CD14-positive monocyte (primary cell): ENCODE data around the gene CFAP69. TPM values are rescaled to one million over a fixed set of nuclear protein-coding genes. Genes with fewer than 3 reads are reported as not detected.

Source experiments
- DNase-seq, 3 donors: peaks; one replicate each; pipeline ENCODE4 v3.0.0-alpha.2; 2011 to 2022
- H2AFZ ChIP-seq: 2 replicates; pipeline ENCODE4 v1.6.0; 2012; ENCODE audit warnings: mild to moderate bottlenecking, low read depth, low read length, inconsistent platforms; ENCODE audit not compliant: insufficient read depth, poor library complexity, severe bottlenecking
- H3K27ac ChIP-seq, 2 donors: 1 replicate in 1 of 2; 2 replicates in 1 of 2; pipeline ENCODE4 v1.5.1; 2012 to 2013; ENCODE audit warnings: low read length in 2 of 2, control low read depth in 1 of 2, inconsistent platforms in 1 of 2, low read depth in 1 of 2, mild to moderate bottlenecking in 1 of 2
- H3K27me3 ChIP-seq, 2 donors: one replicate each; pipeline versions ENCODE4 v1.6.0 to v1.6.1; 2011 to 2013; ENCODE audit warnings: low read length in 2 of 2; ENCODE audit not compliant: control insufficient read depth in 2 of 2, insufficient read depth in 2 of 2
- H3K36me3 ChIP-seq, 2 donors: replicated peaks in 1 of 2; 1 replicate in 1 of 2; 2 replicates in 1 of 2; pipeline versions ENCODE4 v1.5.1 to v1.6.1; 2012 to 2013; ENCODE audit warnings: low read length in 2 of 2, control low read depth in 1 of 2, inconsistent platforms in 1 of 2, mild to moderate bottlenecking in 1 of 2; ENCODE audit not compliant: insufficient read depth in 2 of 2, control insufficient read depth in 1 of 2
- H3K4me1 ChIP-seq, 2 donors: 1 replicate in 1 of 2; 2 replicates in 1 of 2; pipeline versions ENCODE4 v1.5.1 to v1.6.1; 2012 to 2013; ENCODE audit warnings: low read length in 2 of 2, control low read depth in 1 of 2, inconsistent platforms in 1 of 2, mild to moderate bottlenecking in 1 of 2, moderate library complexity in 1 of 2; ENCODE audit not compliant: insufficient read depth in 2 of 2, control insufficient read depth in 1 of 2
- H3K4me2 ChIP-seq: replicated peaks from 2 replicates; pipeline ENCODE3; 2012; ENCODE audit warnings: low read length, moderate library complexity, mild to moderate bottlenecking; ENCODE audit not compliant: poor library complexity, severe bottlenecking; ENCODE audit errors: extremely low read depth
- H3K4me3 ChIP-seq, 3 experiments: fragments of 200-600 bp in 1 of 3; sonication (generic) in 1 of 3; replicated peaks in 1 of 3; 1 replicate in 2 of 3; 2 replicates in 1 of 3; pipeline ENCODE4 v1.5.1; 2011 to 2013; ENCODE audit warnings: low read length in 3 of 3, mild to moderate bottlenecking in 3 of 3, control low read depth in 2 of 3, low read depth in 2 of 3, inconsistent platforms in 1 of 3, moderate library complexity in 1 of 3
- H3K79me2 ChIP-seq: 2 replicates; pipeline ENCODE4 v1.6.0; 2012; ENCODE audit warnings: mild to moderate bottlenecking, control low read depth, inconsistent platforms, low read length, moderate library complexity; ENCODE audit not compliant: insufficient read depth
- H3K9ac ChIP-seq: 2 replicates; pipeline ENCODE4 v1.6.0; 2017; ENCODE audit warnings: low read length, mild to moderate bottlenecking; ENCODE audit not compliant: insufficient read depth, poor library complexity, severe bottlenecking
- H3K9me3 ChIP-seq, 2 donors: replicated peaks in 1 of 2; 1 replicate in 1 of 2; 2 replicates in 1 of 2; pipeline versions ENCODE4 v1.5.1 to v1.6.1; 2012 to 2013; ENCODE audit warnings: low read length in 2 of 2, control low read depth in 1 of 2; ENCODE audit not compliant: control insufficient read depth in 1 of 2, insufficient read depth in 1 of 2
- H4K20me1 ChIP-seq: 2 replicates; pipeline ENCODE4 v1.6.0; 2012; ENCODE audit warnings: mild to moderate bottlenecking, low read length, control low read depth, moderate library complexity; ENCODE audit not compliant: insufficient read depth
- H3K27ac Mint-ChIP-seq, 7 donors: one replicate each; pipeline ENCODE4 v1.8.0; 2020; ENCODE audit warnings: mild to moderate bottlenecking in 7 of 7, mixed read lengths in 7 of 7, moderate library complexity in 6 of 7, inconsistent platforms in 2 of 7
- H3K27me3 Mint-ChIP-seq, 3 donors: one replicate each; pipeline ENCODE4 v1.8.0; 2021 to 2022; ENCODE audit warnings: low read depth in 3 of 3, mild to moderate bottlenecking in 3 of 3, mixed read lengths in 3 of 3, moderate library complexity in 3 of 3, inconsistent platforms in 1 of 3
- H3K36me3 Mint-ChIP-seq, 2 donors: one replicate each; pipeline ENCODE4 v1.8.0; 2020; ENCODE audit warnings: mixed read lengths in 2 of 2, inconsistent platforms in 1 of 2, mild to moderate bottlenecking in 1 of 2
- H3K4me1 Mint-ChIP-seq: one replicate; pipeline ENCODE4 v1.8.0; 2020; ENCODE audit warnings: mild to moderate bottlenecking, mixed read lengths
- H3K4me3 Mint-ChIP-seq, 2 donors: one replicate each; pipeline ENCODE4 v1.8.0; 2020; ENCODE audit warnings: mild to moderate bottlenecking in 2 of 2, mixed read lengths in 2 of 2, moderate library complexity in 1 of 2
- H3K9me3 Mint-ChIP-seq, 7 donors: one replicate each; pipeline ENCODE4 v1.8.0; 2020 to 2022; ENCODE audit warnings: mixed read lengths in 7 of 7, mild to moderate bottlenecking in 6 of 7, moderate library complexity in 6 of 7, inconsistent platforms in 2 of 7
- CTCF ChIP-seq: fragments of 200-600 bp; IDR thresholded peaks from one replicate; pipeline ENCODE4 v1.8.0; 2022; ENCODE audit warnings: antibody characterized with exemption, mild to moderate bottlenecking
- WGBS: methylation state at CpG from one replicate; pipeline ENCODE4 v1.1.5; 2013; ENCODE audit warnings: missing lambda C conversion rate; ENCODE audit not compliant: insufficient coverage; 5-methylcytosine and 5-hydroxymethylcytosine counted together
- intact Hi-C, 2 donors: fragments of 100-400 bp; cut with micrococcal nuclease; formaldehyde crosslinking; loops; one replicate each; pipeline versions ENCODE4 v1.15.0 to v1.15.1; 2023
- polyA plus RNA-seq, 3 donors: library from polyadenylated mRNA; depleted of rRNA in 1 of 3; unstranded in 2 of 3; stranded (reverse) in 1 of 3; fragments of 300-500 nt in 2 of 3; fragments of >200 nt in 1 of 3; fragmentation: Illumina TruSeq in 2 of 3; gene quantifications; 1 replicate in 2 of 3; 2 replicates in 1 of 3; pipeline ENCODE4 v1.2.3, GENCODE V29; 2012 to 2021

Gene CFAP69
- polyA plus RNA-seq, 3 donors: not detected

GRCh38 chr7:90238583-90238982 lies 6.4 kb upstream of the CFAP69 start:
- no peak overlapping the region for H3K27ac Mint-ChIP-seq
- no peaks in the 10 kb centered on the region for H3K36me3 Mint-ChIP-seq
- Histone ChIP-seq H4K20me1 (no peaks in the 10 kb centered on the region), H3K4me2 (no peak overlapping the region), H3K9ac (no peak overlapping the region), H2AFZ (no peak overlapping the region), H3K27me3 (peaks cover 4 to 17% of the 10 kb centered on the region in 2 donors), H3K4me1 (no peaks in the 10 kb centered on the region), H3K27ac (no peak overlapping the region), H3K4me3 (no peak overlapping the region), H3K9me3 (no peaks in the 10 kb centered on the region), H3K36me3 (no peaks in the 10 kb centered on the region), H3K79me2 (no peaks in the 10 kb centered on the region)
- intact Hi-C loops: no loop called here
- TF ChIP-seq CTCF: no peak
- WGBS: 40% methylated on average over 1 of the region's 1 CpG
- peaks cover 8 to 12% (median 11%) of the 10 kb centered on the region in 3 donors for H3K27me3 Mint-ChIP-seq
- no peak for DNase-seq
- peaks cover 0 to 2% (median 0%) of the 10 kb centered on the region in 7 donors for H3K9me3 Mint-ChIP-seq
- peaks cover 4% of the 10 kb centered on the region for H3K4me1 Mint-ChIP-seq
- H3K4me3 Mint-ChIP-seq: no peak overlapping the region

- H3K9ac ChIP-seq: no peak overlapping the region
- no CpG with 5 or more reads among the region's 3 CpGs for WGBS
- no peak overlapping the region for H3K4me2 ChIP-seq
- peaks cover 4 to 22% of the 10 kb centered on the region in 2 donors for H3K27me3 ChIP-seq
- no peaks in the 10 kb centered on the region for H4K20me1 ChIP-seq
- no peaks in the 10 kb centered on the region for H3K4me1 ChIP-seq
- H3K27me3 Mint-ChIP-seq: peaks cover 12 to 16% (median 13%) of the 10 kb centered on the region in 3 donors
- intact Hi-C loops: no loop called here
- H3K4me3 ChIP-seq: no peak overlapping the region
- no peak overlapping the region for H2AFZ ChIP-seq
- H3K27ac Mint-ChIP-seq: no peak overlapping the region
- H3K4me1 Mint-ChIP-seq: peaks cover 4% of the 10 kb centered on the region
- H3K36me3 Mint-ChIP-seq: peaks cover 0 to 3% of the 10 kb centered on the region in 2 donors
- DNase-seq: no peak
- H3K9me3 ChIP-seq: no peaks in the 10 kb centered on the region
- H3K36me3 ChIP-seq: no peaks in the 10 kb centered on the region
- peaks cover 0 to 2% (median 0%) of the 10 kb centered on the region in 7 donors for H3K9me3 Mint-ChIP-seq
- no peak overlapping the region for H3K27ac ChIP-seq
- no peak for TF ChIP-seq CTCF
- H3K4me3 Mint-ChIP-seq: no peak overlapping the region
- no peaks in the 10 kb centered on the region for H3K79me2 ChIP-seq
Observed at GRCh38 chr7:90239050-90239449, 5.9 kb upstream of the CFAP69 start.
